ENCODE data around the gene MPST.

DNA sequence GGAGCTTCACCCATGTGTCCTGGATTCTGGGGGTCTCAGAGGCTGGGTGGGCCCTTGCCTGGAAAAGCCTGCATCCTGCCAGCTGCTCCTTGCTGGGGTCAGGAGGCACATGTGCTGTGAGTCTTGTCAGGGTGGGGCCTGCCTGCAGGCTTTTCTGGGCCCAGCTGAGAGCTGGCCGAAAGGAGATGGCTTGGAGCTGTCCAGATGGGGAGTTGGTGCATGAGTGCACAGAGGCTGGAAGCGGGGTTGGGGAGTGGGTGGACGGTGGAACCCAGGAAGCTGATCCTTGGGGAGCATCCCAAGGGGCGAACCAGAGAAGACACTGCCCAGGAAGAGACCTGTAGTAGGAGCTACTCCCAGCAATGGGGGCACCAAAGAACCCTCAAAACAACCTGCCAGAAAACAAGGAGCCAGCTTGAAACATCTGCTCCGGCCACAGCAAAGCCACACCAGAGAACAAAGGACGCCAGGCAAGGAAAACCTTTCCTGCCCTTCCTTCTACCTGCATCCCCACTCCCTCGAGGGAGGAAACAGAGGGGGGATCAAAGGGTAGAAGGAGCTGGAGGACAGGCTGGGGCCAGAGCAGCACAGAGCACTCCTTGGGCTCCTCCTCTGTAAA is 23.8 kb downstream of the MPST start:
- TF ChIP-seq, protein P1, sequence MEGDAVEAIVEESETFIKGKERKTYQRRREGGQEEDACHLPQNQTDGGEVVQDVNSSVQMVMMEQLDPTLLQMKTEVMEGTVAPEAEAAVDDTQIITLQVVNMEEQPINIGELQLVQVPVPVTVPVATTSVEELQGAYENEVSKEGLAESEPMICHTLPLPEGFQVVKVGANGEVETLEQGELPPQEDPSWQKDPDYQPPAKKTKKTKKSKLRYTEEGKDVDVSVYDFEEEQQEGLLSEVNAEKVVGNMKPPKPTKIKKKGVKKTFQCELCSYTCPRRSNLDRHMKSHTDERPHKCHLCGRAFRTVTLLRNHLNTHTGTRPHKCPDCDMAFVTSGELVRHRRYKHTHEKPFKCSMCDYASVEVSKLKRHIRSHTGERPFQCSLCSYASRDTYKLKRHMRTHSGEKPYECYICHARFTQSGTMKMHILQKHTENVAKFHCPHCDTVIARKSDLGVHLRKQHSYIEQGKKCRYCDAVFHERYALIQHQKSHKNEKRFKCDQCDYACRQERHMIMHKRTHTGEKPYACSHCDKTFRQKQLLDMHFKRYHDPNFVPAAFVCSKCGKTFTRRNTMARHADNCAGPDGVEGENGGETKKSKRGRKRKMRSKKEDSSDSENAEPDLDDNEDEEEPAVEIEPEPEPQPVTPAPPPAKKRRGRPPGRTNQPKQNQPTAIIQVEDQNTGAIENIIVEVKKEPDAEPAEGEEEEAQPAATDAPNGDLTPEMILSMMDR (IDR thresholded peaks at IDR 0.05), result no peak
- TF ChIP-seq POLR2A (IDR thresholded peaks at IDR 0.05), result no peak

All from adrenal gland (tissue), 5 donors.